ENCODE results near the gene CLDN2. TPM values are rescaled to one million over a fixed set of nuclear protein-coding genes. Genes with fewer than 3 reads are reported as not detected.
A peak's percentile ranks its signal among the peaks of the same experiment; 100 is the strongest.

CLDN2 gene
- total and polyA plus RNA-seq, 10 of the 15 experiments (the other 5 are each of a cell fraction or from before 2014, with no cell fraction given): 0.06 TPM; not detected in 9

DNA sequence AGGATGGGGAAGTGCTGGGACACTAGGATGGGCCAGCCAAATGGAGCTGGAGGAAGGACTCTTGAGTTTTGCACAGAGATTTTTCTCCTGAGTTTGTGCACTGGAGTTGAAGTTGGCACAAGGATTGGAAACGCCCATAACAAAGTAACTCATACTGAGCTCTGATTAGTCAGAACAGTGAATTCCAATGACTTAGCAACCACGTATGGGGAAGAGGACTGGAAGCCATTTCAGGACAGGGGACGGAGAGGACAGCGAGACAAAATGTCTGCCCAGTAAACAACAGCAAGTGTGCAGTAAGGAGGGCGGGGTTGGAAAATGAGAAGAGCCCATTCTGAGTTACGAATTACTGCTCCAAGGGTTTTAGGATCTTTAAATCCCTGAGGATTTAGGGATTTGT, 22.9 kb upstream of the CLDN2 start:
- BruUV-seq (replicated peaks): no TSS peak
- 20% methylated on average over 6 of the region's 6 CpGs for whole genome bisulfite sequencing (ENCODE audit: insufficient coverage, insufficient replicate concordance, low lambda C conversion rate, missing lambda C conversion rate)

DNA sequence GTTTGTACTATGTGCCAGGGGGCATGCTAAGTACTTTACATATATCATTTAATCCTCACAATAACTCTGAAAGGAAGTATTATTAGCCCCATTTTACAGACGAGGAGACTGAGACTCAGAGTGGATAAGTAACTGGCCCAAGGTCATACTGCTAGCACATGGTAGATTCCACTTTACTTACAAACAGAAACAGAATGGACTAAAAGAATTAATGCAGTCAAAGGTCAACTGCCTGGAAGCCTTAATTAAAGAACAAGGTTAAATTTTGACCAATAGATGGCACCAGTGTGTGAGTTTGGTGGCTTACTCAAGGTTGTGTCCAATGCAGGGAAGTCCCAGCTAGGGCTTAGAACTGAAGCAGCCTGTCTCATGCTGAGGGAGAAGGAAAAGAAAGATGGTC, 21.7 kb upstream of the CLDN2 start:
- H3K27ac ChIP-seq (ENCODE audit: control insufficient read depth, insufficient read depth): no peak overlapping the region
- in situ Hi-C loops (cut with MboI): no loop called here
- H3K9ac ChIP-seq (ENCODE audit: control insufficient read depth, insufficient read depth, low read length): no peak overlapping the region
- no peak overlapping the region for H3K4me2 ChIP-seq (ENCODE audit: control insufficient read depth, insufficient read depth)
- ATAC-seq: peak; percentile 91
- intact Hi-C loops (cut with micrococcal nuclease; ENCODE audit: unreplicated experiment): loop anchor here (1.0 to 10.0 kb wide), 5 partner anchors 55 to 996 kb away; partner anchors contain the start of gene NCBP2L
- RAD21 ChIA-PET (ENCODE audit: unreplicated experiment): interaction anchor here (1.0 to 2.3 kb wide), 3 partner anchors 16 to 61 kb away, joined by 3 to 10 read pairs (median 3); no protein-coding TSS in a partner anchor
- no TSS peak for BruUV-seq (replicated peaks)
- SMC1A ChIA-PET (ENCODE audit: uncharacterized antibody, unreplicated experiment): interaction anchor here (0.7 to 2.2 kb wide), 5 partner anchors 21 to 879 kb away, joined by 3 to 5 read pairs (median 3); partner anchors contain the start of gene NCBP2L
- DNase-seq (ENCODE audit: low read depth, low spot score): peak; percentile 16
- no peak overlapping the region for H3K4me3 ChIP-seq
- FAIRE-seq: peak; percentile 72
- no peaks in the 10 kb centered on the region for H3K9me3 ChIP-seq (replicated peaks; ENCODE audit: control insufficient read depth, insufficient read depth, low read length)
- no peaks in the 10 kb centered on the region for H3K36me3 ChIP-seq (ENCODE audit: control insufficient read depth in 2 of 2, insufficient read depth in 2 of 2, low read length in 1 of 2)
- H4K20me1 ChIP-seq (ENCODE audit: control insufficient read depth, insufficient read depth): no peaks in the 10 kb centered on the region
- CTCF ChIA-PET: interaction anchor here (0.6 to 2.5 kb wide), 23 partner anchors 11 to 997 kb away, joined by 3 to 15 read pairs (median 4); partner anchors contain the start of gene NCBP2L
- no peaks in the 10 kb centered on the region for H3K4me1 ChIP-seq (ENCODE audit: control insufficient read depth, insufficient read depth, low read length)
- no peaks in the 10 kb centered on the region for H3K79me2 ChIP-seq (ENCODE audit: control insufficient read depth, insufficient read depth, low read length)
- no peak overlapping the region for H2AFZ ChIP-seq (ENCODE audit: control insufficient read depth, low read depth, low read length)
- 0% methylated on average over 1 of the region's 1 CpG for WGBS (ENCODE audit: insufficient coverage, insufficient replicate concordance, low lambda C conversion rate, missing lambda C conversion rate)
- POLR2A ChIA-PET: interaction anchor here (0.6 kb wide), 2 partner anchors 14 to 744 kb away, joined by 3 to 6 read pairs; no protein-coding TSS in a partner anchor
- H3K27me3 ChIP-seq (replicated peaks in 1 of 2; ENCODE audit: control insufficient read depth in 2 of 2, insufficient read depth in 2 of 2, low read length in 1 of 2): no peaks in the 10 kb centered on the region
- TF ChIP-seq, protein P1, sequence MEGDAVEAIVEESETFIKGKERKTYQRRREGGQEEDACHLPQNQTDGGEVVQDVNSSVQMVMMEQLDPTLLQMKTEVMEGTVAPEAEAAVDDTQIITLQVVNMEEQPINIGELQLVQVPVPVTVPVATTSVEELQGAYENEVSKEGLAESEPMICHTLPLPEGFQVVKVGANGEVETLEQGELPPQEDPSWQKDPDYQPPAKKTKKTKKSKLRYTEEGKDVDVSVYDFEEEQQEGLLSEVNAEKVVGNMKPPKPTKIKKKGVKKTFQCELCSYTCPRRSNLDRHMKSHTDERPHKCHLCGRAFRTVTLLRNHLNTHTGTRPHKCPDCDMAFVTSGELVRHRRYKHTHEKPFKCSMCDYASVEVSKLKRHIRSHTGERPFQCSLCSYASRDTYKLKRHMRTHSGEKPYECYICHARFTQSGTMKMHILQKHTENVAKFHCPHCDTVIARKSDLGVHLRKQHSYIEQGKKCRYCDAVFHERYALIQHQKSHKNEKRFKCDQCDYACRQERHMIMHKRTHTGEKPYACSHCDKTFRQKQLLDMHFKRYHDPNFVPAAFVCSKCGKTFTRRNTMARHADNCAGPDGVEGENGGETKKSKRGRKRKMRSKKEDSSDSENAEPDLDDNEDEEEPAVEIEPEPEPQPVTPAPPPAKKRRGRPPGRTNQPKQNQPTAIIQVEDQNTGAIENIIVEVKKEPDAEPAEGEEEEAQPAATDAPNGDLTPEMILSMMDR (IDR thresholded peaks at IDR 0.05 in 2 of 3, conservative IDR thresholded peaks at IDR 0.05 in 1 of 3; ENCODE audit: control insufficient read depth in 2 of 3, extremely low read depth in 1 of 3, insufficient read depth in 1 of 3, low read depth in 3 of 3, low read length in 3 of 3): peak; percentile 45 to 62 (median 50); a peak in 5 of 6 replicates
- TF ChIP-seq SIX5 (IDR thresholded peaks at IDR 0.05; ENCODE audit: low read depth, low read length, severe bottlenecking) (no peak), ZNF274 (IDR thresholded peaks at IDR 0.05; ENCODE audit: insufficient read depth, insufficient read length) (no peak), BCL11A (IDR thresholded peaks at IDR 0.05; ENCODE audit: low read depth, low read length) (no peak), FOXM1 (IDR thresholded peaks at IDR 0.05; ENCODE audit: low read depth, low read length) (no peak), SMC3 (IDR thresholded peaks at IDR 0.05; ENCODE audit: borderline replicate concordance, low read length) (peak; percentile 37; the same call in 1 of the 2 replicates), ZNF384 (IDR thresholded peaks at IDR 0.05; ENCODE audit: borderline replicate concordance, low read depth, low read length) (no peak), SUPT20H (IDR thresholded peaks at IDR 0.05; ENCODE audit: borderline replicate concordance, control insufficient read depth, low read depth, low read length) (no peak), NR2F1 (conservative IDR thresholded peaks at IDR 0.05) (peak; percentile 75), NFXL1 (IDR thresholded peaks at IDR 0.05; ENCODE audit: borderline replicate concordance) (no peak), FOXK2 (IDR thresholded peaks at IDR 0.05) (no peak), RAD21 (IDR thresholded peaks at IDR 0.05; ENCODE audit: insufficient read depth, low read depth, low read length) (peak; percentile 45)
- TF ChIP-seq, protein P2, sequence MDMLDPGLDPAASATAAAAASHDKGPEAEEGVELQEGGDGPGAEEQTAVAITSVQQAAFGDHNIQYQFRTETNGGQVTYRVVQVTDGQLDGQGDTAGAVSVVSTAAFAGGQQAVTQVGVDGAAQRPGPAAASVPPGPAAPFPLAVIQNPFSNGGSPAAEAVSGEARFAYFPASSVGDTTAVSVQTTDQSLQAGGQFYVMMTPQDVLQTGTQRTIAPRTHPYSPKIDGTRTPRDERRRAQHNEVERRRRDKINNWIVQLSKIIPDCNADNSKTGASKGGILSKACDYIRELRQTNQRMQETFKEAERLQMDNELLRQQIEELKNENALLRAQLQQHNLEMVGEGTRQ (IDR thresholded peaks at IDR 0.05; ENCODE audit: borderline replicate concordance, low read depth, low read length): no peak

More for the DNA sequence above, 22.9 kb upstream of the CLDN2 start:
- Histone ChIP-seq H3K36me3 (ENCODE audit: control insufficient read depth in 2 of 2, insufficient read depth in 2 of 2, low read length in 1 of 2) (no peaks in the 10 kb centered on the region), H3K9ac (ENCODE audit: control insufficient read depth, insufficient read depth, low read length) (no peak overlapping the region), H3K4me1 (ENCODE audit: control insufficient read depth, insufficient read depth, low read length) (no peaks in the 10 kb centered on the region), H2AFZ (ENCODE audit: control insufficient read depth, low read depth, low read length) (no peak overlapping the region), H3K79me2 (ENCODE audit: control insufficient read depth, insufficient read depth, low read length) (no peaks in the 10 kb centered on the region), H3K27me3 (replicated peaks in 1 of 2; ENCODE audit: control insufficient read depth in 2 of 2, insufficient read depth in 2 of 2, low read length in 1 of 2) (no peaks in the 10 kb centered on the region), H3K4me3 (no peak overlapping the region), H3K27ac (ENCODE audit: control insufficient read depth, insufficient read depth) (no peak overlapping the region), H3K9me3 (replicated peaks; ENCODE audit: control insufficient read depth, insufficient read depth, low read length) (no peaks in the 10 kb centered on the region), H3K4me2 (ENCODE audit: control insufficient read depth, insufficient read depth) (no peak overlapping the region), H4K20me1 (ENCODE audit: control insufficient read depth, insufficient read depth) (no peaks in the 10 kb centered on the region)
- in situ Hi-C loops (cut with MboI): no loop called here
- intact Hi-C loops (cut with micrococcal nuclease; ENCODE audit: unreplicated experiment): loop anchor here (5.0 to 10.0 kb wide), 3 partner anchors 408 to 998 kb away; no protein-coding TSS in a partner anchor
- ChIA-PET SMC1A (ENCODE audit: uncharacterized antibody, unreplicated experiment) (interaction anchor here (0.6 to 2.2 kb wide), 2 partner anchors 394 to 880 kb away, joined by 5 to 6 read pairs; partner anchors contain the start of gene NCBP2L), CTCF (interaction anchor here (0.7 to 2.5 kb wide), 9 partner anchors 9 to 1888 kb away, joined by 3 to 15 read pairs (median 3); partner anchors contain the start of gene NCBP2L), RAD21 (ENCODE audit: unreplicated experiment) (interaction anchor here (0.8 to 2.3 kb wide), 3 partner anchors 21 to 62 kb away, joined by 3 to 10 read pairs (median 3); no protein-coding TSS in a partner anchor), POLR2A (no interaction called here)
- no peak for ATAC-seq
- DNase-seq (ENCODE audit: low read depth, low spot score): no peak
- no peak for FAIRE-seq
- TF ChIP-seq FOXK2 (IDR thresholded peaks at IDR 0.05) (no peak), YY1 (IDR thresholded peaks at IDR 0.05; ENCODE audit: low read depth, low read length) (peak; percentile 63)
